Measurements from ENCODE around the gene CCDC6. TPM values are rescaled to one million over a fixed set of nuclear protein-coding genes. Genes with fewer than 3 reads are reported as not detected.

The CCDC6 gene
- total RNA-seq, 1 experiment from 2014 or later: 58.4 TPM

DNA sequence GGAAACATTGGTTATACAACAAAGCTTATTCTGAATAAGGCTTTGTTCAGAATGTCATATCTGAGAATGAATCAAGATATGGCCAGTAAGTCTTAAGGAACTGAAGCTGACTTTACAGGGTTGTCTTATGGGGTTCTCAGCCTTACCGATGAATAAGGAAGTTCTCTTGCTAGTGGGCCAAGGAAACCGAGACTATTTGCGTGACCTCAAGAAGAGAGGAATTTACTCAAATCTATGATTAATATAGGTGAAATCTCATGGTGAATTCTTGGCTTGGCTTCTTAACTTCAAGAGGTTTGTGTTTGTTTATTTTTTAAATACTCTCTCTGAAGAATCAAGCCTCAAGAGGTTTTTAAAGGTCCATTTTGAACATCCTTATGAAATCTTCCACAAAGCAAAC, 148.4 kb downstream of the CCDC6 start:
- Histone ChIP-seq H2BK5ac (ENCODE audit: insufficient read length, low read length) (no peak overlapping the region), H2BK12ac (ENCODE audit: insufficient read length, low read depth, low read length) (no peak overlapping the region), H2BK15ac (ENCODE audit: low read depth, low read length) (no peak overlapping the region), H3K9ac (ENCODE audit: extremely low read depth, insufficient read length, low read length) (no peak overlapping the region), H3T11ph (ENCODE audit: low read length) (no peak overlapping the region), H4K5ac (ENCODE audit: insufficient read length, low read depth, low read length) (no peak overlapping the region), H3K79me1 (ENCODE audit: insufficient read depth, low read depth, low read length, poor library complexity, severe bottlenecking) (no peaks in the 10 kb centered on the region), H3K56ac (ENCODE audit: insufficient read length, low read depth, low read length) (no peak overlapping the region), H2AK5ac (ENCODE audit: insufficient read length, low read length) (no peak overlapping the region), H3K27me3 (ENCODE audit: insufficient read depth, low read length) (no peaks in the 10 kb centered on the region), H3K4ac (ENCODE audit: low read depth, low read length) (no peak overlapping the region), H4K8ac (replicated peaks; ENCODE audit: insufficient read length, low read depth, low read length) (no peak overlapping the region), H3K4me2 (ENCODE audit: insufficient read depth, insufficient read length, low read length) (no peak overlapping the region), H3K9me3 (ENCODE audit: control insufficient read depth, low read depth, low read length) (no peaks in the 10 kb centered on the region), H4K20me1 (ENCODE audit: control insufficient read depth, insufficient read depth, insufficient read length) (no peaks in the 10 kb centered on the region), H3K23ac (ENCODE audit: insufficient read length, low read depth, low read length) (no peak overlapping the region), H3K4me1 (ENCODE audit: insufficient read depth, low read length) (no peaks in the 10 kb centered on the region; the same call in 1 of the 2 replicates), H2AFZ (ENCODE audit: low read length) (no peak overlapping the region), H3K79me2 (ENCODE audit: insufficient read depth, low read length) (no peaks in the 10 kb centered on the region), H3K23me2 (ENCODE audit: insufficient read length, low read depth, low read length, poor library complexity, severe bottlenecking) (no peaks in the 10 kb centered on the region), H2BK120ac (ENCODE audit: low read depth, low read length, poor library complexity, severe bottlenecking) (no peak overlapping the region), H3K14ac (ENCODE audit: insufficient read depth, low read length) (no peak overlapping the region), H3K27ac (ENCODE audit: insufficient read length, low read depth, low read length) (no peak overlapping the region), H4K91ac (ENCODE audit: insufficient read length, low read depth, low read length) (no peak overlapping the region), H3K18ac (ENCODE audit: insufficient read length, low read depth, low read length) (no peak overlapping the region), H2BK20ac (ENCODE audit: low read depth, low read length, poor library complexity, severe bottlenecking) (no peak overlapping the region)
- no CpG with 5 or more reads among the region's 3 CpGs for WGBS (ENCODE audit: extremely low coverage, insufficient read length, low lambda C conversion rate)
- no peak for DNase-seq
- Mint-ChIP-seq H3K27ac (no peak overlapping the region), H3K36me3 (ENCODE audit: insufficient read depth in 1 of 3, low read depth in 3 of 3) (peaks cover 1 to 4% (median 2%) of the 10 kb centered on the region in 3 experiments; a peak in 2 of 7 replicates), H3K4me3 (no peak overlapping the region), H3K9me3 (peaks cover 0 to 2% of the 10 kb centered on the region in 2 experiments; a peak in 4 of 5 replicates), H3K27me3 (ENCODE audit: low read depth) (no peaks in the 10 kb centered on the region), H3K4me1 (peaks cover 14 to 16% of the 10 kb centered on the region in 2 experiments)
- TF ChIP-seq, protein P1, sequence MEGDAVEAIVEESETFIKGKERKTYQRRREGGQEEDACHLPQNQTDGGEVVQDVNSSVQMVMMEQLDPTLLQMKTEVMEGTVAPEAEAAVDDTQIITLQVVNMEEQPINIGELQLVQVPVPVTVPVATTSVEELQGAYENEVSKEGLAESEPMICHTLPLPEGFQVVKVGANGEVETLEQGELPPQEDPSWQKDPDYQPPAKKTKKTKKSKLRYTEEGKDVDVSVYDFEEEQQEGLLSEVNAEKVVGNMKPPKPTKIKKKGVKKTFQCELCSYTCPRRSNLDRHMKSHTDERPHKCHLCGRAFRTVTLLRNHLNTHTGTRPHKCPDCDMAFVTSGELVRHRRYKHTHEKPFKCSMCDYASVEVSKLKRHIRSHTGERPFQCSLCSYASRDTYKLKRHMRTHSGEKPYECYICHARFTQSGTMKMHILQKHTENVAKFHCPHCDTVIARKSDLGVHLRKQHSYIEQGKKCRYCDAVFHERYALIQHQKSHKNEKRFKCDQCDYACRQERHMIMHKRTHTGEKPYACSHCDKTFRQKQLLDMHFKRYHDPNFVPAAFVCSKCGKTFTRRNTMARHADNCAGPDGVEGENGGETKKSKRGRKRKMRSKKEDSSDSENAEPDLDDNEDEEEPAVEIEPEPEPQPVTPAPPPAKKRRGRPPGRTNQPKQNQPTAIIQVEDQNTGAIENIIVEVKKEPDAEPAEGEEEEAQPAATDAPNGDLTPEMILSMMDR (conservative IDR thresholded peaks at IDR 0.05): no peak
